Skeletal muscle cell (primary cell): ENCODE results near the gene PTPN4.

Source experiments
- DNase-seq: peaks from one replicate; pipeline ENCODE4 v3.0.0-alpha.2; 2010; ENCODE audit warnings: low read depth
- H3K4me3 ChIP-seq: 2 replicates; pipeline ENCODE4 v1.5.1; 2011; ENCODE audit warnings: low read depth, mild to moderate bottlenecking, control low read depth, low read length, moderate library complexity

Gene PTPN4

DNA sequence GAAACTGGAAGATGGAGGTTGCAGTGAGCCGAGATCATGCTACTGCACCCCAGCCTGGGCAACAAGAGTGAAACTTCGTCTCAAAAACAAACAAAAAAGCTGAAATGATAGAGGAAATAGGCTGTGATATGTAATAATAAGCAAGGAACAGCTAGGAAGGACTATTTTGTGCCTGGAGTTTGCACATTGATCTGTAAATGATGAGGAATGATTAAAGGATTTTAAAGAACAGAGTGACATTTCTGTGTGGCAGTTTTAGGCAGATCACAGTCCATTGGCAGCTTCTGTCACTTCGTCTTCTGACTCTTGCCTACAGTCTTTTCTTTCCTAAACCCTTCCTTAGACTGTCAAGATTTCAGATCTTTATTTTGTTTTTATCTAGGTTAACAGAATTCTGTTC lies 272.6 kb downstream of the PTPN4 start:
- no peak overlapping the region for H3K4me3 ChIP-seq
- no peak for DNase-seq
